ENCODE measurements around the gene EFR3B. TPM values are rescaled to one million over a fixed set of nuclear protein-coding genes. Genes with fewer than 3 reads are reported as not detected.
"Not testable (repeated sequence)": the region's sequence is repeated elsewhere in the genome, so short reads cannot be mapped to it uniquely, and the experiment has no call there.

EFR3B gene, protein sequence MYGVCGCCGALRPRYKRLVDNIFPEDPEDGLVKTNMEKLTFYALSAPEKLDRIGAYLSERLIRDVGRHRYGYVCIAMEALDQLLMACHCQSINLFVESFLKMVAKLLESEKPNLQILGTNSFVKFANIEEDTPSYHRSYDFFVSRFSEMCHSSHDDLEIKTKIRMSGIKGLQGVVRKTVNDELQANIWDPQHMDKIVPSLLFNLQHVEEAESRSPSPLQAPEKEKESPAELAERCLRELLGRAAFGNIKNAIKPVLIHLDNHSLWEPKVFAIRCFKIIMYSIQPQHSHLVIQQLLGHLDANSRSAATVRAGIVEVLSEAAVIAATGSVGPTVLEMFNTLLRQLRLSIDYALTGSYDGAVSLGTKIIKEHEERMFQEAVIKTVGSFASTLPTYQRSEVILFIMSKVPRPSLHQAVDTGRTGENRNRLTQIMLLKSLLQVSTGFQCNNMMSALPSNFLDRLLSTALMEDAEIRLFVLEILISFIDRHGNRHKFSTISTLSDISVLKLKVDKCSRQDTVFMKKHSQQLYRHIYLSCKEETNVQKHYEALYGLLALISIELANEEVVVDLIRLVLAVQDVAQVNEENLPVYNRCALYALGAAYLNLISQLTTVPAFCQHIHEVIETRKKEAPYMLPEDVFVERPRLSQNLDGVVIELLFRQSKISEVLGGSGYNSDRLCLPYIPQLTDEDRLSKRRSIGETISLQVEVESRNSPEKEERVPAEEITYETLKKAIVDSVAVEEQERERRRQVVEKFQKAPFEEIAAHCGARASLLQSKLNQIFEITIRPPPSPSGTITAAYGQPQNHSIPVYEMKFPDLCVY
- 0.09 and 0.12 TPM in 2 replicates for total RNA-seq

GRCh38 chr2:25041928-25042320 lies at the start of gene EFR3B:
Gene EFR3B (plus strand): TSS chr2:25042076. CDS start chr2:25042313, 237 bp downstream.
- peak within 1 kb of the TSS; percentile 84 for H3K4me3 Mint-ChIP-seq
- no peaks in the 10 kb centered on the region for H3K9me3 Mint-ChIP-seq
- peaks cover 22% of the 10 kb centered on the region for H3K4me1 Mint-ChIP-seq
- H3K36me3 Mint-ChIP-seq (ENCODE audit: low read depth) = no peaks in the 10 kb centered on the region
- peaks cover 48% of the 10 kb centered on the region for H3K27me3 Mint-ChIP-seq
- intact Hi-C loops (cut with micrococcal nuclease) = loop anchor here (1.0 to 5.0 kb wide), 4 partner anchors 71 to 250 kb away; partner anchors contain the start of genes ADCY3, CENPO, DNAJC27 and PTRHD1
- peak; percentile 96 for DNase-seq
- H3K27ac Mint-ChIP-seq = peak within 1 kb of the TSS; percentile 49

DNA sequence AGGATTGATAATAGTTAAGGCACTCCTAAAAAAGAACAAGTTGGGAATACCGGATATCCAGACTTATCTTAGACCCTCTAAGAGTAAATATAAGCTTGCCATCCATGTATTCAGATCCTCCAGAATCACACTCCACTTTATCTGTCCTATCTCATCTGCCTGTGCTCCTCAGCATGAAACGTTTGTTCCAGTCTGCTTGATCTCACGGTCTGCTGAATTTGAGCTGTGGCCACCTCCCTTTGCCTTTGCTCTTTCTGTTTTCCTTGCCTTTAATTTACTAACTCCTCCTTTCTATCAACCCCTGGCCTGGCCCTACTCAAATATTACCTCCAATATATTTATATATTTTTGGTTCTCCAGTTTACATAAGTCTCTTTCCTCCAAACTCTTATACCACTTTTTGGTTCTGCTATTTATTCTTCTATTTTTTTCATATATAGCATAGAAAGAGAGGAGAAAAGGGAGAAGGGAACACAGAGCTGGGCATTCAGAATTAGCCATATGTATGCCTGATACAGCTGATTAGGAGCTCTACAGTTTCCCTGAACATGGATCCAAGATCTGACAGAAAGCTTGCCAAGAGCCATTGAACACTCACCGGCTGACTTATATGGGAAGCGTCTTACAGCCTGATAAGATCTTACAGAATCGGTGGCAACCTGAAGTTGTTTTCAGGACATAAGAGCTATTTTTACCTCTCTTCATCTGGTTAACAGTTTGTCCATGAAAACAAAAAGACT lies 48.3 kb upstream of the EFR3B start:
- H3K36me3 Mint-ChIP-seq (ENCODE audit: low read depth) = no peaks in the 10 kb centered on the region
- no peak for DNase-seq
- H3K4me3 Mint-ChIP-seq = no peak overlapping the region
- H3K9me3 Mint-ChIP-seq = no peaks in the 10 kb centered on the region
- peaks cover 14% of the 10 kb centered on the region for H3K27me3 Mint-ChIP-seq
- H3K27ac Mint-ChIP-seq = no peak overlapping the region
- intact Hi-C loops (cut with micrococcal nuclease) = no loop called here
- H3K4me1 Mint-ChIP-seq = peaks cover 2% of the 10 kb centered on the region

DNA sequence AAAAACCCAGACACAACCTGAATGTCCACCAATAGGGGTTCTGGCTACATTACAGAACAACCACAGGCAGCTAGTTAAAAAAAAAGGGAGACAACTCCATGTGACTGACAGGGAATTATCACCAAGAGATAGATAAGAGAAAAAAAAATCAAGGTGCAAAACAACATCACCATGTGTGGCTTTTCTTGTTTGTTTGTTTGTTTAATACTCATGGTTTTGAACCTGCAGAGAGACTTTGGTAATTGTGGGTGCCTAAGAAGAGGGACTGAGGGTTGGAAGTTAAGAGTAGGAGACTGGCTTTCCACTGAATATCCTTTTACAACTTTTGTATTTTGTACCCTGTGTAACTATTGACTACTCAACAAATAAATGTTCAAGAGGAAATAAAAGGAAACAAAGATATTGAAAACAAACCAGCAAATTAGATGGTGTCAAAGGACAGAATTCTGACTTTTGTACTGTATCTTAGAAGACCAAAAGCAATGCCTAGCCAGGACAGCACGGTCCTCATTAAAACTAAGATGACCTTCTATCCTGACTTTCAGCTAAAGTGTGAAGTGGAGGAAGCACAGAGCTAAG lies 47.6 kb upstream of the EFR3B start:
- Mint-ChIP-seq H3K27ac (no peak overlapping the region), H3K36me3 (ENCODE audit: low read depth) (no peaks in the 10 kb centered on the region), H3K9me3 (no peaks in the 10 kb centered on the region), H3K27me3 (peaks cover 14% of the 10 kb centered on the region), H3K4me1 (peaks cover 2% of the 10 kb centered on the region), H3K4me3 (no peak overlapping the region)
- DNase-seq = no peak
- intact Hi-C loops (cut with micrococcal nuclease) = no loop called here

DNA sequence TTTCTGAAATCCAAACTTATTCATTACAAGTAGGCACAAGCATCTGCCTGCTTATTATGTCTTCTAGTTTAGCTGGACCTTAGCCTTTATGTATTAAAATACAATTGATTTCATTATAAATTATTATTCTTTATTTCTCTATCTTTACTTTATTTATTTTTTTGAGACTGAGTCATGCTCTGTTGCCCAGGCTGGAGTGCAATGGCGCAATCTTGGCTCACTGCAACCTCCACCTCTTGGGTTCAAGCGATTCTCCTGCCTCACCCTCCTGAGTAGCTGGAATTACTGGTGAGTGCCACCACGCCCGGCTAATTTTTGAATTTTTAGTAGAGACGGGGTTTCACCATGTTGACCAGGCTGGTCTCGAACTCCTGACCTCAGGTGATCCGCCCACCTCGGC lies 42.8 kb upstream of the EFR3B start:
- H3K27me3 Mint-ChIP-seq; H3K27ac Mint-ChIP-seq; H3K4me1 Mint-ChIP-seq; DNase-seq; intact Hi-C loops (cut with micrococcal nuclease); H3K4me3 Mint-ChIP-seq; H3K36me3 Mint-ChIP-seq (ENCODE audit: low read depth); H3K9me3 Mint-ChIP-seq: not testable (repeated sequence)

- H3K27ac Mint-ChIP-seq = no peak overlapping the region
- DNase-seq = no peak
- H3K4me3 Mint-ChIP-seq = no peak overlapping the region
- no peaks in the 10 kb centered on the region for H3K9me3 Mint-ChIP-seq
- peaks cover 2% of the 10 kb centered on the region for H3K4me1 Mint-ChIP-seq
- intact Hi-C loops (cut with micrococcal nuclease) = no loop called here
- no peaks in the 10 kb centered on the region for H3K36me3 Mint-ChIP-seq (ENCODE audit: low read depth)
- H3K27me3 Mint-ChIP-seq = peaks cover 2% of the 10 kb centered on the region
Measured at GRCh38 chr2:25000036-25000435, 41.8 kb upstream of the EFR3B start.

DNA sequence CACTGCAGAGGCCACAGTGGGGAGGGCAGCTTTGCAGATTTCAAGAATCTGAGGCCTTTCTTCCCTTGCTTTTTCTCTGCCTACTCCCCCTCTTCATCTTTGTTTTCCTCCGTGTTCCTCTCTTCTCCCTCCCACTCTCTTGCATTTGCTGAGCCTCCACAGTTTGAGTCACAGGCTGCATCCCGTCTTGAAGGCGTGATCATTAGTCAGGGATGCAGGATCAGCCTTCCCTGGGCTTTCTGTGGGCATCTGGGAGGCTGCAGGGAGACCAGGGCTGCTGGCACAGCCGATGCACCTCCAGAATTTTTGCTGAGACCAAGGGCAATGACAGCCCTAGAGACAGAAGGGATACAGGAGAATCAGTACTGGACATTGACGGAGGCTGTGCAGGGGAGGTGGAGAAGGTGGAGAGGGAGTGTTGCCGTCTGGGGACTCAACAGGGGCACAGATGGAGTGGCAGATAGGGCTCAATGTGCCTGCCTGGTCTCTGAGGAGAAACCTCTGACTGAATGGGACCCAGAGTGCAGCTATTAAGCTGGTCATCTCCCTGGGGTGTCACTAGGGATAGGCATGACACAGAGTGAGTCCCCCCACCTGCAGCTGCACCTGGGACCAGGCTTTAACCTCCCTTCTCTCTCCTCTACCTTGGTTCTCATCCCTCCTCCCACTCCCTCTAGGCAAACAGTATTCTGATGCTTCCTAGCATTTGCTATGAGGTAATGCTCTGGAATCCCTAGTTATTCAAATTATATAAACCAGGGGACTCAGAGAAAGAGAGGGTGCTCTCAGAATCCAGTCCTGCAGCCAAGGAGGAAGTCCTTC lies 41.2 kb upstream of the EFR3B start:
- Mint-ChIP-seq H3K27me3 (peaks cover 2% of the 10 kb centered on the region), H3K4me1 (peaks cover 2% of the 10 kb centered on the region), H3K36me3 (ENCODE audit: low read depth) (no peaks in the 10 kb centered on the region), H3K27ac (no peak overlapping the region), H3K9me3 (no peaks in the 10 kb centered on the region), H3K4me3 (no peak overlapping the region)
- DNase-seq = no peak
- intact Hi-C loops (cut with micrococcal nuclease) = no loop called here

DNA sequence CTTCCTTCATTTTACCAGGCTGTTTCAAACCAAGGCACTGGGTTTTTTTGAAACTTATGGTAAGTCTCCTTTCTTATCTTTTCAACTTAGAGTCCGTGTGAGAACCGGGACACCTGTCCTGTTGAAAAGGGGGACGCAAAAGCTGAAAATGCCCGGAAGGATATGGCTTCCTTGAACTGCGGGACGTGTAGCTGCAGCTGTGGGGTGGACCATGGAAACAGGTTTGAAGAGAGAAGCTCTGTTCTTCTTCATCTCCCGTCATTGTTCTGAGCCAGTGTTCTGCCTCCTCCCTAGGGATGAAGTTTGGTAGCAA lies 40.6 kb upstream of the EFR3B start:
- peaks cover 2% of the 10 kb centered on the region for H3K4me1 Mint-ChIP-seq
- no peak overlapping the region for H3K4me3 Mint-ChIP-seq
- no peaks in the 10 kb centered on the region for H3K9me3 Mint-ChIP-seq

GRCh38 chr2:25002066-25002465 lies 39.8 kb upstream of the EFR3B start:
- intact Hi-C loops (cut with micrococcal nuclease) = no loop called here
- no peaks in the 10 kb centered on the region for H3K4me1 Mint-ChIP-seq
- H3K27ac Mint-ChIP-seq = no peak overlapping the region
- no peak overlapping the region for H3K4me3 Mint-ChIP-seq
- no peaks in the 10 kb centered on the region for H3K9me3 Mint-ChIP-seq
- no peaks in the 10 kb centered on the region for H3K27me3 Mint-ChIP-seq
- no peak for DNase-seq
- H3K36me3 Mint-ChIP-seq (ENCODE audit: low read depth) = no peaks in the 10 kb centered on the region

More for the DNA sequence above, 40.6 kb upstream of the EFR3B start:
- no peak for DNase-seq
- peaks cover 2% of the 10 kb centered on the region for H3K27me3 Mint-ChIP-seq
- no peak overlapping the region for H3K27ac Mint-ChIP-seq
- H3K36me3 Mint-ChIP-seq (ENCODE audit: low read depth) = no peaks in the 10 kb centered on the region
- intact Hi-C loops (cut with micrococcal nuclease) = no loop called here

DNA sequence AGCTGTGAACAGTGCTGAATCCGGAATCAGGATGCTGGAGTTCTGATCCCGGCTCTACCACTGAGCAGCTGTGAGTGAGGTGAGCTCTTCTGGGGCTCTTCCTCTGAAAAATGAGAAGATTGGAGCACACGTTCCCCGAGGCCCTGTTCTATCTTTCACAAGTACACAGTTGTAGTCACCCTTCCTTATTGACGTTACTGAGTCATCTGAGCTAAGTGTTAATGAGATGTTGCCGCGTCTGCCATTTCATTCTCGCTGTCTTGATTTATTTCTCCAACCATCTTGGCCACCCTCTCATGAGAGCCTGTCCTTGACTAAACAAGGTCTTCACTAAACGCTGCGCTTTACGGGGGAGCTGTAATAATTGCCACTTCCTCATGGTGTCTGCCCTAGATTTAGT lies 31.9 kb upstream of the EFR3B start:
- Mint-ChIP-seq H3K9me3 (no peaks in the 10 kb centered on the region), H3K27me3 (peaks cover 2% of the 10 kb centered on the region), H3K4me3 (no peak overlapping the region), H3K36me3 (ENCODE audit: low read depth) (no peaks in the 10 kb centered on the region), H3K4me1 (no peaks in the 10 kb centered on the region), H3K27ac (no peak overlapping the region)
- intact Hi-C loops (cut with micrococcal nuclease) = no loop called here
- DNase-seq = no peak

DNA sequence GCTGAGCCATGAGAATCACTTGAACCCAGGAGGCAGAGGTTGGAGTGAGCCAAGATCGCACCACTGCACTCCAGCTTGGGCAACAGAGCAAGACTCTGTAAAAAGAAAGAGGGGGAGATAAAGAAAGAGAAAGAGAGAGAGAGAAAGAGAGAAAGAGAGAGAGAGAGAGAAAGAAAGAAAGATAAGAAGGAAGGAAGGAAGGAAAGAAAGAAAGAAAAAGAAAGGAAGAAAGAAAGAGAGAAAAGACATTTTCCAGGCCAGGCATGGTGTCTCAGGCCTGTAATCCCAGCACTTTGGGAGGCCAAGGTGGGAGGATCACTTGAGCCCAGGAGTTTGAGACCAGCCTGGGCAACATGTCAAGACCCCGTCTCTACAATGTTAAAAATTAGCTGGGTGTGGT lies 30.5 kb upstream of the EFR3B start:
- H3K27me3 Mint-ChIP-seq; H3K27ac Mint-ChIP-seq; H3K4me3 Mint-ChIP-seq; H3K9me3 Mint-ChIP-seq; intact Hi-C loops (cut with micrococcal nuclease); H3K36me3 Mint-ChIP-seq (ENCODE audit: low read depth); H3K4me1 Mint-ChIP-seq; DNase-seq: not testable (repeated sequence)

GRCh38 chr2:25014631-25015030 lies 27.2 kb upstream of the EFR3B start:
- H3K4me3 Mint-ChIP-seq = no peak overlapping the region
- intact Hi-C loops (cut with micrococcal nuclease) = no loop called here
- no peak for DNase-seq
- H3K9me3 Mint-ChIP-seq = no peaks in the 10 kb centered on the region
- H3K36me3 Mint-ChIP-seq (ENCODE audit: low read depth) = no peaks in the 10 kb centered on the region
- H3K27me3 Mint-ChIP-seq = peaks cover 4% of the 10 kb centered on the region
- no peak overlapping the region for H3K27ac Mint-ChIP-seq
- no peaks in the 10 kb centered on the region for H3K4me1 Mint-ChIP-seq

DNA sequence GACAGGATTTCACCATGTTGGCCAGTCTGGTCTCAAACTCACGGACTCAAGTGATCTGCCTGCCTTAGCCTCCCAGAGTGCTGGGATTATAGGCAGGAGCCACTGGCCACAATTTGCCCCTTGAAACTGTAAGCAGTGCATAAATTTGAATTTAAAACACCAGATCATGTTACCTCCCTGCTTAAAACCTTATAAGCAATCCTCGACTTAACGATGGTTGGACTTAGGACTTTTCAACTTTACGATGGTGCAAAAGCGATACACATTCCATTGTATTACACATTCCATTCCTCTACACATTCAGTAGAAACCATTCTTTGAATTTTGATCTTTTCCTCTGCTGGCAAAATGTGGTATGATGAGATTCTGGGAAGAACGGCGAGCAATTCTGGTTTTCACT lies 23.2 kb upstream of the EFR3B start:
- Mint-ChIP-seq H3K4me1 (no peaks in the 10 kb centered on the region), H3K4me3 (no peak overlapping the region), H3K27me3 (peaks cover 12% of the 10 kb centered on the region), H3K9me3 (no peaks in the 10 kb centered on the region), H3K36me3 (ENCODE audit: low read depth) (no peaks in the 10 kb centered on the region), H3K27ac (no peak overlapping the region)
- intact Hi-C loops (cut with micrococcal nuclease) = no loop called here
- DNase-seq = no peak

GRCh38 chr2:25021791-25022362 lies 20.0 kb upstream of the EFR3B start:
- H3K36me3 Mint-ChIP-seq (ENCODE audit: low read depth) = no peaks in the 10 kb centered on the region
- no peak overlapping the region for H3K27ac Mint-ChIP-seq
- H3K4me3 Mint-ChIP-seq = no peak overlapping the region
- no peaks in the 10 kb centered on the region for H3K4me1 Mint-ChIP-seq
- intact Hi-C loops (cut with micrococcal nuclease) = no loop called here
- H3K27me3 Mint-ChIP-seq = peaks cover 15% of the 10 kb centered on the region
- DNase-seq = no peak
- no peaks in the 10 kb centered on the region for H3K9me3 Mint-ChIP-seq

All from activated CD4-positive, alpha-beta T cell treated with anti-CD3 and anti-CD28 coated beads, Interleukin-2, amount 10 ng/mL, durations not matched to agents 24 days and 14 days (primary cell).